RWPE1 (cell line): Measurements from ENCODE around the gene ZNF791.

Experiments
- CTCF ChIA-PET: fragments of 350-600 bp; sonication (Branson Sonifier 250); formaldehyde crosslinking; extraction: SDS; loops from one replicate; lab custom pipeline; 2021; lab: Yijun Ruan, JAX
- POLR2A ChIA-PET: fragments of 400-600 bp; formaldehyde crosslinking; extraction: SDS; loops from one replicate; lab custom pipeline; 2020; ENCODE audit warnings: antibody characterized with exemption; ENCODE audit not compliant: low non-redundant PET; lab: Yijun Ruan, JAX
- DNase-seq: peaks from one replicate; pipeline ENCODE4 v3.0.0; 2012; ENCODE audit warnings: low spot score
- H3K27ac ChIP-seq: fragments of 450-650 bp; 2 replicates; pipeline ENCODE4 v1.5.1; 2017
- CTCF ChIP-seq: fragments of 450-650 bp; conservative IDR thresholded peaks from 2 replicates; pipeline ENCODE4 v1.5.1; 2017; ENCODE audit warnings: low read depth, mild to moderate bottlenecking

The ZNF791 gene

DNA sequence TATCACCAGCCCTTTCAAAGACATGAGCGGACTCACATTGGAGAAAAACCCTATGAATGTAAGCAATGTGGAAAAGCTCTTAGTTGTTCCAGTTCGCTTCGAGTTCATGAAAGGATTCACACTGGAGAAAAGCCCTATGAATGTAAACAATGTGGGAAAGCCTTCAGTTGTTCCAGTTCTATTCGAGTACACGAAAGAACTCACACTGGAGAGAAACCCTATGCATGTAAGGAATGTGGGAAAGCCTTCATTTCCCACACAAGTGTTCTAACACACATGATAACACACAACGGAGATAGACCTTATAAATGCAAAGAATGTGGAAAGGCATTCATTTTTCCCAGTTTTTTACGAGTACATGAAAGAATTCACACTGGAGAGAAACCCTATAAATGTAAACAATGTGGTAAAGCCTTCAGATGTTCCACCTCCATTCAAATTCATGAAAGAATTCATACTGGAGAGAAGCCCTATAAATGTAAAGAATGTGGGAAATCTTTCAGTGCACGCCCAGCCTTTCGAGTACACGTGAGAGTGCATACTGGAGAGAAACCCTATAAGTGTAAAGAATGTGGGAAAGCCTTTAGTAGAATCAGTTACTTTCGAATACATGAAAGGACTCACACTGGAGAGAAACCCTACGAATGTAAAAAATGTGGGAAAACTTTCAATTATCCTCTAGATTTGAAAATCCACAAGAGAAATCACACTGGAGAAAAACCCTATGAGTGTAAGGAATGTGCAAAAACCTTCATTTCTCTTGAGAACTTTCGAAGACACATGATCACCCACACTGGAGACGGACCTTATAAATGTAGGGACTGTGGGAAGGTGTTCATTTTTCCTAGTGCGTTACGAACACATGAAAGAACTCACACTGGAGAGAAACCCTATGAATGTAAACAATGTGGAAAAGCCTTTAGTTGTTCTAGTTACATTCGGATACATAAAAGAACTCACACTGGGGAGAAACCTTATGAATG, 17.6 kb downstream of the ZNF791 start:
- no peak for TF ChIP-seq CTCF
- DNase-seq = no peak
- ChIA-PET POLR2A (no interaction called here), CTCF (no interaction called here)
- no peak overlapping the region for H3K27ac ChIP-seq

GRCh38 chr19:12629215-12629614, 18.5 kb downstream of the ZNF791 start:
- no peak overlapping the region for H3K27ac ChIP-seq
- ChIA-PET POLR2A (no interaction called here), CTCF (no interaction called here)
- DNase-seq = no peak
- TF ChIP-seq CTCF = no peak

DNA sequence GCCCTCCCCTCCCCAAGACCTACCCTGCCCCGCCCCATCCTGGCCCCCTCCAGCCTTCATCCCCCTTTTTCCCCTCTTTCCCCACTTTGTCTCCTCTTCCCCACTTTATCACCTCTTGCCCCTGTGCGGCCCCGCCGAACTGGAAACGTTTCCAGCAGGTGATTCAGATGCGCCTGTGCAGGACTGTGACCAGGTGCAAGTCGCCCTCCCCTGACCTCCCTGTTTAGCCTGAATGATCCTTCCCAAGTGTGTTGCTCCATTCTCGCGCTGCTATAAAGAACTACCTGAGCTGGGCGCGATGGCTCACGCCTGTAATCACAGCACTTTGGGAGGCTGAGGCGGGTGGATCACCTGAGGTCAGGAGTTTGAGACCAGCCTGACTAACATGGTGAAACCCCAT, 25.9 kb downstream of the ZNF791 start:
- no peak for TF ChIP-seq CTCF
- POLR2A ChIA-PET = no interaction called here
- CTCF ChIA-PET = no interaction called here

DNA sequence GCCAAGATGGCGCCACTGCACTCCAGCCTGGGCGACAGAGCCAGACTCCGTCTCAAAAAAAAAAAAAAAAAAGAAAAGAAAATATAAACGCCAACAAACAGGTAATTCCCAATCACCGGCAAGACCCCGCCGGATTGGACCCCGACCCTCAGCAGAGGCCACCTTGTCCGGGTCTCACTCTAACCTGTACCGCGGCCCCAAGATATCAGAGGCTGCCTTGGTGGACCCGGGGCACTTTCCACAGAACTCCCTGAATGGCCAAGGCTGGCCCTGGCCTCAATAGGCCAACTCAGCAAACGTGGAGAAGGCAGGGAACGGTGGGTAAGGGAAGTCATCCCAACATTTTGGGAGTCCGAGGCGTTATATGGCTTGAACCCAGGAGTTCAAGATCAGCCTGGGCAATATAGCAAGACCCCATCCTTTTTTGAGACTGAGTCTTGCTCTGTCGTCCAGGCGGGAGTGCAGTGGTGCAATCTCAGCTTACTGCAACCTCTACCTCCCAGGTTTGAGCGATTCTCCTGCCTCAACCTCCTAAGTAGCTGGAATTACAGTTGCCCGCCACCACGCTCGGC, 28.0 kb downstream of the ZNF791 start:
- TF ChIP-seq CTCF = no peak
- no peak overlapping the region for H3K27ac ChIP-seq
- CTCF ChIA-PET = interaction anchor here (0.6 kb wide), 1 partner anchor 209 kb away, joined by 3 read pairs; no protein-coding TSS in a partner anchor
- POLR2A ChIA-PET = no interaction called here
- no peak for DNase-seq

More for the DNA sequence above, 25.9 kb downstream of the ZNF791 start:
- no peak for DNase-seq
- no peak overlapping the region for H3K27ac ChIP-seq

DNA sequence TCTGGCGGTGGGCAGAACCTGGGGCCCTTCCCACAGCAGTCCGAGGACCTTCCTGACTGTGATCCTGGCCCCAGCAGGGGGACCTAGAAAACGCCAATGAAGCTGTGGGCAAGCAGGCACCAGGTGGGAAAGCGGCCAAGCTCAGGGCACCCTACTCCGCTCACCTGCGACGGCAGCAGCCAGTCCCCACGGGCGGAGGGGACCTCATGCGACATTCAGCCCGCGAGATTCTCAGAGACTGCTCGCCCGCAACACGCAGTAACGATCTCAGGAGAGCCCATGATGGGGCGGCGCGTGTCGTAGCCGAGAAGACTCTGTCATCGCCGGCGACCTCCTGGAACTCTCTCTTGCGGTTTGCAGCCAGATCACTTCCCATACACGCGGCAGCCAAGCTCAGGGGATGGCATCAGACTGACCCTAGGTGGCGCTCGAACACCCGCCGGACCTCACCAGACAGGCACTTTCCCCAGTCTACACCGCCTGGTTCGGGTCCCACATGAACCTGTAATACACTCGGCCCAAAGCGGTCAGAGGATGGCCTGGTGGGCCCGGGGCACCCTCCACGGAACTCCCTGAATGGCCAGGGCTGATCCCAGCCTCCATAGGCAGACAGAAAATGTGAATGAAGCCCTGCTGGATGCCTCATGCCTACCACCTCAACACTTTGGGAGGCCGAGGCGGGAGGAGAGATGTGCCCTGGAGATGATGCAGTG, 29.3 kb downstream of the ZNF791 start:
- no peak overlapping the region for H3K27ac ChIP-seq
- POLR2A ChIA-PET = no interaction called here
- peak; percentile 72 for TF ChIP-seq CTCF

GRCh38 chr19:12641456-12641855, 30.7 kb downstream of the ZNF791 start:
- POLR2A ChIA-PET = no interaction called here

More for the DNA sequence above, 29.3 kb downstream of the ZNF791 start:
- DNase-seq = peak; percentile 67
- CTCF ChIA-PET = interaction anchor here (0.5 to 1.0 kb wide), 8 partner anchors 9 to 978 kb away, joined by 3 to 6 read pairs (median 4); partner anchors contain the start of gene MAN2B1

More at GRCh38 chr19:12641456-12641855, 30.7 kb downstream of the ZNF791 start:
- no peak for DNase-seq
- no peak overlapping the region for H3K27ac ChIP-seq
- CTCF ChIA-PET = no interaction called here
- TF ChIP-seq CTCF = no peak
